ENCODE results near the gene KCTD1. TPM values are rescaled to one million over a fixed set of nuclear protein-coding genes. Genes with fewer than 3 reads are reported as not detected.

KCTD1 gene
- total and polyA plus RNA-seq, 4 donors, result 0.78 to 2.9 (median 2.0) TPM

- no peaks in the 10 kb centered on the region for H3K27me3 ChIP-seq (ENCODE audit: control insufficient read depth in 4 of 4, insufficient read depth in 4 of 4, low read length in 3 of 4)
- H3K27ac ChIP-seq (ENCODE audit: low read depth in 1 of 2, low read length in 2 of 2), result no peak overlapping the region
- 98% methylated on average over 15 of the region's 15 CpGs for WGBS
- H3K4me3 ChIP-seq (ENCODE audit: low read depth in 1 of 3, low read length in 3 of 3), result no peak overlapping the region
- TF ChIP-seq SP1 (IDR thresholded peaks at IDR 0.05) (no peak), NR2F2 (IDR thresholded peaks at IDR 0.05) (no peak), FOXA1 (IDR thresholded peaks at IDR 0.05) (no peak), HNF4G (IDR thresholded peaks at IDR 0.05) (no peak), EGR1 (IDR thresholded peaks at IDR 0.05; ENCODE audit: low read depth in 2 of 2) (no peak)
- H3K4me1 ChIP-seq (ENCODE audit: control insufficient read depth in 4 of 4, insufficient read depth in 4 of 4, low read length in 3 of 4), result peaks cover 0 to 3% (median 1%) of the 10 kb centered on the region in 4 donors
- H3K9me3 ChIP-seq (ENCODE audit: control insufficient read depth in 4 of 4, low read length in 3 of 4), result no peaks in the 10 kb centered on the region
- H3K36me3 ChIP-seq (ENCODE audit: control insufficient read depth in 4 of 4, insufficient read depth in 3 of 4, low read depth in 1 of 4, low read length in 3 of 4), result peaks cover 0 to 2% (median under 1%) of the 10 kb centered on the region in 4 donors
- no peak for DNase-seq (ENCODE audit: low spot score)
- no peak overlapping the region for H3K9ac ChIP-seq (ENCODE audit: low read depth in 1 of 2, low read length in 2 of 2)
Measured at GRCh38 chr18:26455639-26456038, 92.7 kb downstream of the KCTD1 start.

GRCh38 chr18:26454616-26455015 lies 93.7 kb downstream of the KCTD1 start:
- Histone ChIP-seq H3K9me3 (ENCODE audit: control insufficient read depth in 4 of 4, low read length in 3 of 4) (no peaks in the 10 kb centered on the region), H3K27ac (ENCODE audit: low read depth in 1 of 2, low read length in 2 of 2) (no peak overlapping the region), H3K4me3 (ENCODE audit: low read depth in 1 of 3, low read length in 3 of 3) (no peak overlapping the region), H3K4me1 (ENCODE audit: control insufficient read depth in 4 of 4, insufficient read depth in 4 of 4, low read length in 3 of 4) (peaks cover 0 to 5% (median 1%) of the 10 kb centered on the region in 4 donors), H3K27me3 (ENCODE audit: control insufficient read depth in 4 of 4, insufficient read depth in 4 of 4, low read length in 3 of 4) (no peaks in the 10 kb centered on the region), H3K9ac (ENCODE audit: low read depth in 1 of 2, low read length in 2 of 2) (no peak overlapping the region), H3K36me3 (ENCODE audit: control insufficient read depth in 4 of 4, insufficient read depth in 3 of 4, low read depth in 1 of 4, low read length in 3 of 4) (peaks cover 0 to 2% (median under 1%) of the 10 kb centered on the region in 4 donors)
- WGBS, result 96% methylated on average over 6 of the region's 6 CpGs
- DNase-seq (ENCODE audit: low spot score), result no peak
- no peak for TF ChIP-seq NR2F2 (IDR thresholded peaks at IDR 0.05)
- TF ChIP-seq REST (IDR thresholded peaks at IDR 0.05), result no peak
- TF ChIP-seq RXRA (IDR thresholded peaks at IDR 0.05), result no peak
- no peak for TF ChIP-seq YY1 (IDR thresholded peaks at IDR 0.05)
- no peak for TF ChIP-seq CTCF (IDR thresholded peaks at IDR 0.05; ENCODE audit: low read depth, low read length, missing input control)
- no peak for TF ChIP-seq FOXA1 (IDR thresholded peaks at IDR 0.05)
- TF ChIP-seq ZBTB33 (IDR thresholded peaks at IDR 0.05), result no peak
- no peak for TF ChIP-seq EGR1 (IDR thresholded peaks at IDR 0.05; ENCODE audit: low read depth in 2 of 2)
- no peak for TF ChIP-seq JUND (IDR thresholded peaks at IDR 0.05)
- TF ChIP-seq FOXA2 (IDR thresholded peaks at IDR 0.05), result no peak
- TF ChIP-seq SP1 (IDR thresholded peaks at IDR 0.05), result no peak
- TF ChIP-seq GABPA (IDR thresholded peaks at IDR 0.05 in 1 of 2, conservative IDR thresholded peaks at IDR 0.05 in 1 of 2), result no peak
- TF ChIP-seq MAX (IDR thresholded peaks at IDR 0.05), result no peak
